EH (cell line): Measurements from ENCODE around the gene GLA.
A peak's percentile ranks its signal among the peaks of the same experiment; 100 is the strongest.

Experiments
- DNase-seq: peaks from one replicate; pipeline ENCODE4 v3.0.0-alpha.2; 2015; ENCODE audit warnings: low read depth

Gene GLA

DNA sequence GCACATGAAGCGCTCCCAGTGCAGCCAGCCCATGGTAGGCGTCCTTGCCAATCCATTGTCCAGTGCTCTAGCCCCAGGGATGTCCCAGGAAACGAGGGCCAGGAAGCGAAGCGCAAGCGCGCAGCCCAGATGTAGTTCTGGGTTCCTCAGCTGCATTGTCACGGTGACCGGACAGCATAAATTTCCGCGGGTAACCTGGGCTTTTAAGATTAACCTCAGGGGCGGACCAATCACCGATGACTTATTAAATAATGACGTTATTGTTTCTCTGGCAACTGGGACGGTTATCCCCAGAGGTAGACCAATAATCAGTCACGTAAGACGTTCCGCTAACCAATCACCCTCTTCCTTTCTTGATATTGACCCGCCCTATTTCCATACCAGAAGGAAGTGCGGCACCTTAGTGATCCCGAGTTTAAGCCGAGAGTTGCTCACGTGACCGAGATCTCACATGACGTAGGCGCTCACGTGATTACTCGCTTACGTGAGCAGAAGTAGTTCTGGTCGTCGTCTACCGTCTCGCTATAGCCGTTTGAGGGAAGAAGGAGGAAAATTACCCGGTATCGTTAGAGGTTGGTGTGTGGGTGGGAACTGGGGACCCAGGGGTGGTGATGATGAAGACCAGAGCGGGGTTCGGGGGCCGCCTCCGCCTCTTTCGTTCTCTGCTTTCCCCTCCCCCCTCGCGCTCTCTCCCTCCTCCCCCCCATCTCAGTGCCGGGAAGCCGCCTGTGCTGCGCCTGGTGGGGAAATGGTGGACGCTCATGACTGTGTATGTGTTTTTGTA is at the start of gene GLA, which contains the start of gene HNRNPH2:
TSS of gene GLA (minus strand) at position 178 of the 784 bp plus-strand sequence. CDS start at position 156, 22 bp downstream.
TSS of gene HNRNPH2 (plus strand) at position 475 of the 784 bp plus-strand sequence. CDS start 3,767 bp downstream, outside the sequence.
- DNase-seq: peak; percentile 99

DNA sequence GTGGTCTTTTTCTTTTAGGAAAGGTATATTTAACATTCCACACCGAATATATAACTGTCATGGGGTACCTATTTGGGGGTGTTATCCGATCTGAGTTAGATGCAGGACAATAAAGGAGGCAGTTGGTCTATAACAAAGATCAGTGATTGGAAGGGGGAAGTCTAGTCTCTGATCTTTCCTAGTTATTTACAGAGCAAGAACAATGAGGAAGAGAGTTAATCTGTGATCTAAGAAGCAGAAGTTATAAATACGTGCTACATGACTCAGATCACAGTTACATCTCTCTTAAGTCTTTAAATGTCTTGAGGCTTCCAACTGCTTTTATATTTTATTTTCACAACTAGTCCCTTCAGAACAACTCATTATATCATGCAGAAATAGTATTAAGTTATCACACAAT is 44.3 kb upstream of the GLA start:
- DNase-seq: peak; percentile 55

DNA sequence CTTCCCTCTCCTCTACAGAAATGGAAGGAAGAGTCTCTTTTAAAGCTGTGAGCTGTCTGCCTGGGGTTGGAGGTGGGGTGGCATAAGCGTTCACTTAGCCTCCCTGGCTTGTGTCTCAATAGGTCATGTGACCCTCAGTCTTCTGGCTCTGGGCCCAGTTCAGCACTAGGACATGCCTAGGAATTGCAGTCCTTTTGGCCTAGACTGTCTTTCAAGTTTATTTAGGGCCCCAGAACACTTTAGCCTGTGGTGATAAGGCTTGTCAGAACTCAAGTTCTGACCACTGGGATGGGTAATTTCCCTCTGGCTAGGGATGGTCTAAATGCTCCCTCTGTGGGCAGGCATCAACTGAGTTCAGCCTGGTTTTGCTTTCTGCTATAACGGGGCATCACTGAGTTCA is 43.2 kb upstream of the GLA start:
- DNase-seq: peak; percentile 13

DNA sequence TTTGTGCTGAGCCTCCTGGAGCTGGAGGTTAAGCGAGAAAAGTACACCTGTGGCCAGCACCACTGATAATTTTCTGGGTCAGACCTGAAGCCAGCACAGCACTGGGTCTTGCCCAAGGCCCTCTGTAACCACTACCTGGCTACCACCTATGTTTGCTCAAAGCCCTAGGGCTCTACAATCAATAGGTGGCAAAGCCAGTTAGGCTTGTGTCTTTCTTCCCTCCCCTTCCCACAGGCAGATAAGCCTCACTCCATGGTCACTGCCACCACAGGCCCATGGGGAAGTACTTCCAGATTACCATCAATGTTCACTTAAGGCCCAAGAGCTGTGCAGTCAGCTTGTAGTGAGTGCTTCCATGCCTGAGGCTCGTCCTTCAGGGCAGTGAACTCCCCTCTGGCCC is 42.4 kb upstream of the GLA start:
- DNase-seq: no peak

DNA sequence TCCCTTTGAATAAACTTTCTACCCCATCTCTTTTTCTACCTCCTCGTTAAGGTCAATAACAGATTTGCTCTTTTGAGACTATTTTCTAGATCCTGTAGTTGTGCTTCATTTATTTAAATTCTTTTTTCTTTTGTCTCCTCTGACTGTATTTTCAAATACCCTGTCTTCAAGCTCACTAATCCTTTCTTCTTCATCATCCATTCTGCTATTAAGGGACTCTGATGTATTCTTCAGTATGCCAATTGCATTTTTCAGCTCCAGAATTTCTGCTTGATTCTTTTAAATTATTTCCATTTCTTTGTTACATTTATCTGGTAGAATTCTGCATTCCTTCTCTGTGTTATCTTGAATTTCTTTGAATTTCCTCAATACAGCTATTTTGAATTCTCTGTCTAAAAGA is 41.6 kb upstream of the GLA start:
- no peak for DNase-seq

DNA sequence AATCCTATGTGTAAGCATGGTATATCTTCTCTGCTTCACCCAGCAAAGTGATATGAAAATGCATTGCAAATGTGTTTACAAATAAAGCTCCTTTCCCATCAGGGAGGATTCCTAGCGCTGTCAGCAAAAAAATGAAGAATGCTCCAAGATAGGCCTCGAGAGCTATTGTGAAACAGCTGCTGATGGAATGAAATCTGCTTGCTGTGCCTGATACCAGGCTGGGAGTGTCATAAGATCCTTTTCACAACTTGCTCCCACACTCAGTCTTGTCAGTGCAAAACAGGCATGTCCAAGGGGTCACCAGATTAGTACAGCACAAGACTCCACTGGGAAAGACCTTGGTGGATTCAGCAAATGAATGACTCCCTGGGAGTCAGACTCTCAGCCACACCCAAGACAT is 34.4 kb upstream of the GLA start:
- DNase-seq: no peak

DNA sequence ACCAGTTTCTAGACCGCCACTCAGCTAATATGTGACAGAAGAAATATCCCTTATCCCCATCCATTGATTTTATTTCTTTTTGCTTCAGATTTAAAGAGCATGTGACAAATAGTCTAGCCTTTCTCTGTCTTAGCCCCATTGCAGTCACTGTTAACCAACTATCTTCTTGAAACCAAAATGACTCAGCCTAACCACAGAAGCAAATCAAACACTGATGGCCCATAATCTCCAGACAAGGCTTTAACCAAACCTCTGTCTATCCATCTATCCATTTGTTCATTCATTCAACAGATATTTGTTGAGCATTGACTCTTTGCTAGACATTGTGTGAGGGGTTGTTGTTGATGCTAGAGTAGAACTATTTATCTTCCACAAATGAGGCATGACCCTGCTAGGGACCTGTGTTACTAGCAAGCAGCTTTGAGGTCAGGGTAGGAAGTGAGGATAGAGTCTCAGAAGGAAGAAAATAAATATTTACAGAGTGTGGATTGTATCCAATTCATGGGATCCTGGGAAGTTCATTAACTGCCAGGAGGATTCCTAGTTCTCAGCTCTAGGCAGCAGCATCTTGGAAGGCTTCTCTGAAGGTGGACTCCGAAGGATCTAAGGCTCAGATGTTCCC is 22.8 kb upstream of the GLA start:
- peak; percentile 66 for DNase-seq

DNA sequence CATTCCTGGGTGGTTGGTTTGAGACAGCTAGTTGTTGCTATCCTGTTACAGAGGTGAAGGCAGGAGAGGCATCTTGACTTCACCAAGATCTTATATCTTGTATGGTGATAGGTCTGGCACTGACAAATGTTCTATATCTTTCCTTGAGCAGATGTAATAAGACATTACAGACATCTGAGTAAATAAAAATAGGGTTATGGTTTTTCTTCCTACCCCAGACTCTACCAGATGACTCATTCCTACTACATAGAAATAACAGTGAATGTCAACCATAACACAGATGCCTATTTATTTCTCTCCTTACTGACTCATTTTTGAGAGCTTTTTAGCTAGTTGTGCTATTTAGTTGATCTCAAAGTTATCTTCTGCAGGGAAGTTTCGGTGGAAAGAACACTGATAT is 22.2 kb upstream of the GLA start:
- peak; percentile 75 for DNase-seq

DNA sequence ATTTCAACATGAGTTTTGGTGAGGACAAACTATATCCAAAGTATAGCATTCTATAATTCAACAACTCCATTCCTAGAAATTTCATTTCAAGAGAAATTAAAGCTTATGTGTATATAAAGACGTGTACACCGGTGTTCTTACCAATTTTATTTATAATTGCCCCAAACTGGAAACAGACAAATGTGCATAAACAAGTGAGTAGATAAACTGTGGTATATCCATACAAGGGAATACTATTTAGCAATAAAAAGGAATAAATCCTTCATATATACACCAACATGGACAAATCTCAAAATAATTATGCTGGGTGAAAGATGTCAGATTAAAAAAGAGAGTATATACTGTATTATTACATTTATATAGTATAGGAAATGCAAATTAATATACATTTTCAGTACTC is 20.2 kb upstream of the GLA start:
- DNase-seq: no peak

DNA sequence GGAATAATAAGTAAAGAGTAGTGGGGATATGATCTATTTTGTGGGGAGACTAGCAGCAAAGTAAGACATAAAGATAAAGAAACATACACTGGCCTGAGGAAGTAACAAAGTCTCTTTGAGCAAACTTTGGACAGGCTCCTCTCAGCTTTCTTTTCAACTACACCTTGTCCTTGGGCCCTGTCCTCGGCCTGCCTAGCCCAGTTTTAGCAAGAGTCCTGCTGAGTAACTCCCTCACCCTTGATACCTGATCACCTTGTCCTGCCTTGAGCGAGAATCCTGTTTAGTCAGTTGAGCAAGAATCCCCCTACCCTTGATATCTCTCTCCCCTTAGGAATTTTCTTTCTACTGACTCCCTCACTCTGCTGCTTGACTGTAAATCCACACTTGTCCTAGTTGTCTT is 11.8 kb upstream of the GLA start:
- DNase-seq: no peak

DNA sequence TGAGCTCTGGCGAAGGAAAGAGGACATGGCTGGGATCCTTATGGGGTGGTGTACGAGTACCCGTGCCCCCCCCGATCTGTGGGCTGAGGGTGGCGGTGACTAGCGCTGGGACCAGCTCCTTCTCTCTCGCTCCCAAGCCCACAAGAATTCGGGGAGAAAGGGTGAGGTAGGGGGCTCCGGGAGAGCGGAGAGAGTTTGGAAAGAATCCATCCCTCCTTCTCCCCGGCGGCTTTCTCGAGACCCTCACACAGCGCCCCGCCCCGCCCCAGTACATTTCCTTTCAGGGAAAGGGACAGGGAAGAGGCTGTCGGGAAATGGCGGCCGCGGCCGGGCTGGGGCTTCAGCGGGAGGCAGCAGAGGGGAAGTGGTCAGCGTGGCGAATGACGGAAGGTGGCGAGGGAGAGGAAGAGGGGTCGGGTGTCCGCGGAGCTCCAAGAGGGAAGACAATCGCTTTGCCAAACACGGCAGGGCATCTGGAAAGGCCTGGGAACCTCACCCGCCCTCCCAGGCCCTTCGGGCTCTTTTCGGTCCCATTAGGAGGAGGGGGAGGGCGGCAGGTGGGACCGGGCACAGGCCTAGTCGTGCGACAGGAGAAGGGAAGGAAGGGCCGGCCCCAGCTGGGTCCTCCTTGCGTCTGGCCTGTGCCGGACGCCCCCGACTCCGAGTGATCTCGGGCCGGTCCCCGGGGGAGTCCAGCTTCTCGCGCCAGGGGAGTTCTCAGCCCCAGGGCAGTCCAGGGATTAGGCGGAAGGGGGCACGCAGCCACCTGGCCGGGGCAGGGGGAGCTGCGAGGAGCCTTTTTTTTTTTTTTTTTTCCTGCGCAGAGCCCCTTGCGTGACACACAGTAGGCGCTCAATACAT is 10.5 kb upstream of the GLA start:
- peak; percentile 62 for DNase-seq

DNA sequence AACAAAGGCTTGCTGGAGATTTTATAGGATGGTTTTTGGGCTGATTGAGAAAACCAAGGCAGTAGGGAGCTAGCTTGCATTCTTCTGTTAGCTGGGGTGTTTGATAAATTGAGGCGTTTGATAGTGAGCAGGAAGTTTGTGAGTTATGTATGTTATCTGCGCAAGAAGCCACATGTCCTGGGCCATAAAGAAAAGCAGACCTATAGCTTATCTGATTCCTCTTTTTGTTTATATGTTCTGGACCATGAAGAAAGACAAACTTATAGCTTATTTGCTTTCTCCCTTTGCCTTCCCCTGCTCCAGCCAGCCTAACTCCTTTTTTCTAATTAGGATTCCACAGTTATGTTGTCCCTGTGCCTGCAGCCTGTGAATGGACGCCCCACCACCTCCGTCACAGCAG is 9.5 kb upstream of the GLA start:
- no peak for DNase-seq

DNA sequence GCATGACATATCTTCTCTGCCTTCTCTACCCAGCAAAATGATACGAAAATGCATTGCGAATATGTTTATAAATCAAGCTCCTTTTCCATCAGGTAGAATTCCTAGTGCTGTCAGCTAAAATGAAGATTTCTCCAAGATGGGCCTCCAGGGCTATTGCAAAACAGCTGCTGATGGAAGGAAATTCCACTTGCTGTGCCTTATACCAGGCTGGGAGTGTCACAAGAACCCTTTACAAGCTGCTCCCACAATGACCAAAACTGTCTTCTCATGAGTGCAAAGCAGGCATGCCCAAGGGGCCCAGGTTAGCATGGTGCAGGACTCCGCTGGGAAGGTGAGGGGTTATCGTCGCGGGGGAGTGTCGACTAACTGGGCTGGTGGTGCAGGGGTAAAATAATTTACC is 9.0 kb upstream of the GLA start:
- no peak for DNase-seq

DNA sequence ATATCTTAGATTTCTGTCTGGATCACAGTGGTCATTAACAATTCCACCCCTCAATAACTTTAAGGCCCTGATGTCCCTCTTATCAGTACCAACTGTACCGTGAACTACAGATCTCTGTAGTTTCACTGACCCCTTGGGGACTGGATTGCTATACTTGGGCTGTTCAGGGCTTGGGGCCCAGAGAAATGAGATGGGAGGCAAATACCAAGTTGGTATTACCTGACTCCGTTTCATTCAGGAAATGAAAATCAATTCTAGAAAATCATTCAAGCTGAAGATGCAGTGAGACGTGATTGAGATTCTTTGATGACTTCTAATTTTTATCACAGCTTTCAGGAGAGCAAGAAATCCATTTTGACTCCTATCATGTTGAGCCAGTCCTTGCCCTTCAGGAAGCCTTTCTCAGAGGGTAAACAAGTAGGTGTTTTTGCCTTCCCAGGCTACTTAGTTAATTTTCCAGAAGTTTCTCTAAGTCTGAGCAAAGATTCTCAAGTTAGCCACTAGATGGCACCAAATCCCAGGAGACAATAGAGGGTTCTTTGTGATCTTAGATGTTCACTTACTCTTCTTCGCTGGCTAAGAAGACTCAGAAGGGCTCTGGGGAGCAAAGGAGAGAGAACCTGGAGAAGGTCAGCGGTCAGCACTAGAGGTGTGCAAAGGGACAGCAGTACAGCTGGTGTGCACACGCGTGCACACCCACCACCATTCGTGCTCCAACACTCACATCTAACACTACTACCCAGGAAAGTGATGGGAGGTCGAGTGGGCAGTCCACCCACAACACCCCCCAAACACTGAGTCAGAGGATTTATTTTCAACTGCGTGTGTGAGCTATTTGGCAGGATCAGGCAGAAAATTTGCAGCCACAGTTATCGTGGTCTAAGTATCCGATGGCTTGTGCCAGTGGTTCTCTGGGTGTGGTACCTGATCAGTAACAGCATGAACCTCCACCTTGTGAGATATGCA is 7.7 kb upstream of the GLA start:
- peak; percentile 70 for DNase-seq

DNA sequence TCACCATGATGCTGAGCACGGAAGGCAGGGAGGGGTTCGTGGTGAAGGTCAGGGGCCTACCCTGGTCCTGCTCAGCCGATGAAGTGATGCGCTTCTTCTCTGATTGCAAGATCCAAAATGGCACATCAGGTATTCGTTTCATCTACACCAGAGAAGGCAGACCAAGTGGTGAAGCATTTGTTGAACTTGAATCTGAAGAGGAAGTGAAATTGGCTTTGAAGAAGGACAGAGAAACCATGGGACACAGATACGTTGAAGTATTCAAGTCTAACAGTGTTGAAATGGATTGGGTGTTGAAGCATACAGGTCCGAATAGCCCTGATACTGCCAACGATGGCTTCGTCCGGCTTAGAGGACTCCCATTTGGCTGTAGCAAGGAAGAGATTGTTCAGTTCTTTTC is 4.3 kb upstream of the GLA start:
- DNase-seq: no peak

DNA sequence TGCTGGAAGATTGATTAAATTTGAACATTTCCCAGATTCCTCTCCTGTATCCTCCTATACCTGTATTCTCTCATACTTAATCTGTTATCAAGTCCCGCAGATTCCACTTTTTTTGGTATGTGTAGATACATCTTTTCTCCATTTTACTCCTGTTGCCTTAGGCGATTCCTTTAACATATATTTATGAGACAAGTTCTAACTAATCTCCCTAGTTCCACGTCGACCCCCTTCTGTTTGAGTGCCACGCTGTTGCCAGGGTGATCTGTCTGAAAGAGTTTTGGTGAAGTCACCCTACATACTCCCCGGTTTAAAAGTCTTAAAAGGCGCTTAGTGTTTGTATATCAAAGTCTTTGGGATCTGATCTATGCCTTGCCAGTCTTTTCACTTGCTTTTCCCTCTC is 2.7 kb upstream of the GLA start:
- no peak for DNase-seq

DNA sequence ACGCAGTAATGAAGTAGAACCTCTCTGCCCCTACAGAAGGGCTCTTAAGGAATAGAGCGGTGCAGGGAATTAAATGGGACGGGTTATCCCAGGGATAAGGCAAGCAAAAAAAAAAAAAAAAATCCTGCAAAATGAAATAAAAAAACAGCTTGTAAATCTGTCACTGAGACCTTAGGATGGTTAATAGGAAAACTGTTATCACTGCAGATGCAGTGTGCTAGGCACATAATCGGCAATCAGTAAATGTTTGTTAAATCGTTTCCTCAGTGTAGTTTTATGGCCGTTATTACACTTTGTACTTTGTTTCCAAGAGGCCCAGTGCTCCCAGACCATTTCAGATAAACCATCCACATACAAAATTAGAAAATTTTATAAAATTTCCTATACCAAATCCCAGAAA is 1.3 kb upstream of the GLA start:
- peak; percentile 20 for DNase-seq

DNA sequence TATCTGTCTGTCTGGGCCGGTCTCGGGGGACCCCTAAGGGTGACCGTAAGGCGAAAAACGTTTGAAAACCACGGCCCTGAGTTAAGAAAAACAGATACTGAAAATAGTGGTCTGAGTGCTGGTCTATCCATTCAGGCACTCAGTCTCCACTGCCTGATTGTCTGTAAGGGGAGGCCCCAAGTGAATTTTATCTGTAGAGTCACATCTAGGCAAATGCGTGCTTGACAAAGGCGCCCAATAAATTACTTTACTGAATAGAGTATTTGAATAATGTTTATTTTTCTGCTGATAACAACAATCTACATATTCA is 762 bp upstream of the GLA start:
- no peak for DNase-seq

DNA sequence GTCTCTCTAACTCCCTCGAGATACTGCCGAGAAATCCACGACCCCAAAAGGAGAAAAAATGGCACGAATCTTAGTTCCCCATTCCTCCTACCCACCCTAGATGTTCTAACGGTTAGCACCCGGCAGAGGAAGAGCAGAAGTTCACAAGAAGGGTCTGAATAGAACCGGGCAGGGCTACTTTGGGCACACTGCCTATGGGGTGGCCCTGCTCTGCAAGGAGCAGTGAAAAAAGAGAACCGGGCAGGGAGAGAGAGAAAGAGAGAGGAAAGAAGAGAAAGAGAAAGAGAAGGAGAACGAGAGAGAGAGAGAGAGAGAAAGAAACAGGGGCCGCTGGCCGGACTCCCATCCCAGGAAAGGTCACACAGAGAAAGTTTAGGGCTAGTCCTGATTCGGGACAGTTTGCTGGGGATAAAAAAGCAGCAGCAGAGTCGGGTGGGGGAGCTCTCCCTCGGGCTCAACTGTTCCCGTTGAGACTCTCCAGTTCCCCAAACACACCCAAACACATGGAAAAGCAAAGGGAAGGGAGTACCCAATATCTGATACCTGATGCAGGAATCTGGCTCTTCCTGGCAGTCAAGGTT is 468 bp downstream of the GLA start:
- DNase-seq: no peak

DNA sequence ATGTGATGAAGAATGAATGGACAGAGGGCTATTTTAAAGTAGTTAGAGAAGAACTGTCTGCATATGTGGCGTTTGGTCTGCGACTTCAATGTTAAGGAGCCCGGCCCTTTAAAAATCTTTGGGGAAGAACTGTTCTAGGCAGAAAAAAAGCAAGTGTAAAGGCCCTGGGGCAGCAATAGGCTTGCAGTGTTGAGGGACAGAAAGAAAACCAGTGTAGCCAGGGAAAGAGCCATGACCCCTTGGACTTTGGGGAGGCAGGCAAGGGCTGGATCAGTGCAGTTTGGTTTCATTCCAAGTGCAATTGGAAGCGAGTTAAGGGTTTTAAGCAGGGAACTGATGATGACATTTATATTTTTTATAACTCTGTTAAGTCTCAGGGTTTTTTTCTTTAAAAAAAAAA is 7.9 kb downstream of the GLA start:
- DNase-seq: no peak

DNA sequence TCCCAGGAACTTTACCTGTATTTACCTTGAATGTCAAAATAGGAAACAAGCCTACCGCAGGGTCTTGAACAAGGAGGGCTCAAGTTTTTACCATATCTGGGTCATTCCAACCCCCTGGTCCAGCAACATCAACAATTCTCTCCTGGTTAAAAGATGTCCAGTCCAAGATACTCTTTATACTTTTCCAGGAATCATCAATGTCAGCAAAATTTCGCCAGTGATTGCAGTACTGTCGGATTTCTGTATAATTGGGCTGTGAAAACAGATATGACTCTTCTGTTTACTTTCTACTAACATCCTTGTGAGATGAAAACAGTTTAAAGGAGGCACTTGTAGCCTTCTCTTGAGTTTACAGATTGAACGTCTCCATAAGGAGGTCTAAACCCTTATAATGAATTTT is 9.0 kb downstream of the GLA start:
- DNase-seq: no peak
